ENCODE results near the gene LHFPL2.

DNA sequence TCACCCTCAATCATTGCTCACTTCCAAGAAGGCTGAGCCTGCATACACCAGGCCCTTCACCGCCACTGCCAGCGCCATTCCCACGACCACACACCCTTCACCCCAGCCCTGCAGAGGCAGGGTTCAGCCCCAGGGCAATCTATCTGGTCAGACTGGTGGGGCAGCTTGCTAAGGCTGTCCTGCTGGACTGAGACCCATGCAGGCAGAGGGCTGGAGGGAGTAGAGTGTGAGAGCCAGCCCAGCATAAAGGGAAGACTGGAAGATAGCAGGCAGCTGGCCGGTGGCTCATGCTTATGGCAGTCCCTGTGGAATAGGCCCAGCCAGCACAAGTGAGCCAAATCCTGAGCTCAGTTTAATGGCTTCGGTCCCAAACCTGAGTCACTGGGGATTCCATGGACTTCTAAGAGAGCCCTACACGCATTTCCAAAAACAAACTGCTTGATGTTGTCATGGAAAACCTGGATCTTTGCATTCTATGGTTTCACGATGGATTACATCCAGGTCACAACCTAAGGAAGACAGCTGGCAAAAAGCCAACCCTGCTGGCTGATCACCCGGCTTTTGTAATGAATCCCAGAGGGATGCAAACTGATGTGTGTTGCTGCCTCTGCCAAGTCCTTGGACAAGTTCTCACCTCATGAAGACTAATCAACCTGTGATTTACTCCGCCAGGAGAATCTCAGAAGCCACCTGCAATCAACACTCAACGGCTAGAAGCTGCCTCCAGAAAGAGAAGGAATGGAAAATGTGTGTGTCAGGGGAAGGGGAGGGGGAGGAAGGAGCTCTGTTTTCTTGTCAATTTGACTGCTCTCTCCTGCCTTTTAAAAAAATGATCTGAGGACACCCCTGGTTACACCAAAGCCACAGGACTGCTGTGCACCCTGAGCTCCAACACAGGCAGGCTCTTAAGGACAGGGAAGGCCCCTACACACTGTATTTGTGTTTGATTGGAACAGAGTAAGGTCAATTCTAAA is 143.6 kb downstream of the LHFPL2 start:
- TF ChIP-seq POLR2A (IDR thresholded peaks at IDR 0.05): no peak
- TF ChIP-seq, protein P1, sequence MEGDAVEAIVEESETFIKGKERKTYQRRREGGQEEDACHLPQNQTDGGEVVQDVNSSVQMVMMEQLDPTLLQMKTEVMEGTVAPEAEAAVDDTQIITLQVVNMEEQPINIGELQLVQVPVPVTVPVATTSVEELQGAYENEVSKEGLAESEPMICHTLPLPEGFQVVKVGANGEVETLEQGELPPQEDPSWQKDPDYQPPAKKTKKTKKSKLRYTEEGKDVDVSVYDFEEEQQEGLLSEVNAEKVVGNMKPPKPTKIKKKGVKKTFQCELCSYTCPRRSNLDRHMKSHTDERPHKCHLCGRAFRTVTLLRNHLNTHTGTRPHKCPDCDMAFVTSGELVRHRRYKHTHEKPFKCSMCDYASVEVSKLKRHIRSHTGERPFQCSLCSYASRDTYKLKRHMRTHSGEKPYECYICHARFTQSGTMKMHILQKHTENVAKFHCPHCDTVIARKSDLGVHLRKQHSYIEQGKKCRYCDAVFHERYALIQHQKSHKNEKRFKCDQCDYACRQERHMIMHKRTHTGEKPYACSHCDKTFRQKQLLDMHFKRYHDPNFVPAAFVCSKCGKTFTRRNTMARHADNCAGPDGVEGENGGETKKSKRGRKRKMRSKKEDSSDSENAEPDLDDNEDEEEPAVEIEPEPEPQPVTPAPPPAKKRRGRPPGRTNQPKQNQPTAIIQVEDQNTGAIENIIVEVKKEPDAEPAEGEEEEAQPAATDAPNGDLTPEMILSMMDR (IDR thresholded peaks at IDR 0.05): no peak

All from testis (tissue), 2 donors.